HG03460 (cell line): Measurements from ENCODE around the gene DRAXIN.
A peak's percentile ranks its signal among the peaks of the same experiment; 100 is the strongest.

Experiments
- ATAC-seq: cut with Tn5 transposase; IDR thresholded peaks from one replicate; pipeline ENCODE4 v1.9.1; 2021; ENCODE audit not compliant: unreplicated experiment

Gene DRAXIN

GRCh38 chr1:11654939-11655808, 36.3 kb upstream of the DRAXIN start:
- ATAC-seq: peak; percentile 11

DNA sequence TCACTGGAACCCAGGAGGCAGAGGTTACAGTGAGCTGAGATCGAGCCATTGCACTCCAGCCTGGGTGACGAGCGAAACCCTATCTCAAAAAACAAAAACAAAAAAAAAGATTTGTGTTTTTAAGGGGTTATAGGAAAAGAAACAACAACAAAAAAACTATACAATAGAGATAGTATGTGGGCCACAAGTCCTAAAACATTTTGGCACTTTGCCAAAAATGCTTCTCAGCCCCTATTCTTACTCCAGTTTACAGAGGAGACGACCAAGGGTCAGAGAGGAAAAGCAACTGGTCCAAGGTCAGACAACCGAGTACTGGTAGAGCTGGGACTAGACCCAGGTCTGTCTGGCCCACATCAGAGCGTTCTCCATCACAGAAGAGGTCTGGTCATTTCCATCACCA, 33.9 kb upstream of the DRAXIN start:
- no peak for ATAC-seq

DNA sequence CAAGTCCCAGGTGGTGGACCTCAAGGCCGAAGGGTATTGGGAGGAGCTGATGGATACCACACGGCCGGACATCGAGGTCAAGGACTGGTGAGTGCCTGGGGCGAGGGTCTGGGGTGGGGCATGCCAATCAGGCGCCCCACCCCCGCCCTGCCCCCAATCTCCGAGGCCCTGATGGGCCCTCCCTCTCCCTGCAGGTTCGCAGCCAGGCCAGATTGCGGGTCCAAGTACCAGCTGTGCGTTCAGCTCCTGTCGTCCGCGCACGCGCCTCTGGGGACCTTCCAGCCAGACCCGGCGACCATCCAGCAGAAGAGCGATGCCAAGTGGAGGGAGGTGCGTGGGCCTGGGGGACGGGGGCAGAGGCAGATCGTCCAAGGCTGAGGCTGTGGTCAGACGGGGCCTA, 33.0 kb upstream of the DRAXIN start:
- ATAC-seq: no peak

GRCh38 chr1:11659748-11660147, 31.8 kb upstream of the DRAXIN start:
- ATAC-seq: no peak

DNA sequence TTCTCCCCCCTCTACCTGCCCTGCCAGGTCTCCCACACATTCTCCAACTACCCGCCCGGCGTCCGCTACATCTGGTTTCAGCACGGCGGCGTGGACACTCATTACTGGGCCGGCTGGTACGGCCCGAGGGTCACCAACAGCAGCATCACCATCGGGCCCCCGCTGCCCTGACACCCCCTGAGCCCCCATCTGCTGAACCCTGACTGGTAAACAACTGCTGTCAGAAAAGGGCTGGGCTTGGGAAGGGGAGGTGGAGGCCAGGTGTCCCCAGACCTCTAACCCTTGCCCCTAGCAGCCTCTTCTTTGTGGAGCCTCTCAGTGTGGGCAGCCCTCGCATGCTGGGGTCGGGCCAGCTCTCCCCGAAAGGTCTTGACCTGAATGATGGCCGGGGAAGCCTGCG, 30.4 kb upstream of the DRAXIN start:
- ATAC-seq: no peak

DNA sequence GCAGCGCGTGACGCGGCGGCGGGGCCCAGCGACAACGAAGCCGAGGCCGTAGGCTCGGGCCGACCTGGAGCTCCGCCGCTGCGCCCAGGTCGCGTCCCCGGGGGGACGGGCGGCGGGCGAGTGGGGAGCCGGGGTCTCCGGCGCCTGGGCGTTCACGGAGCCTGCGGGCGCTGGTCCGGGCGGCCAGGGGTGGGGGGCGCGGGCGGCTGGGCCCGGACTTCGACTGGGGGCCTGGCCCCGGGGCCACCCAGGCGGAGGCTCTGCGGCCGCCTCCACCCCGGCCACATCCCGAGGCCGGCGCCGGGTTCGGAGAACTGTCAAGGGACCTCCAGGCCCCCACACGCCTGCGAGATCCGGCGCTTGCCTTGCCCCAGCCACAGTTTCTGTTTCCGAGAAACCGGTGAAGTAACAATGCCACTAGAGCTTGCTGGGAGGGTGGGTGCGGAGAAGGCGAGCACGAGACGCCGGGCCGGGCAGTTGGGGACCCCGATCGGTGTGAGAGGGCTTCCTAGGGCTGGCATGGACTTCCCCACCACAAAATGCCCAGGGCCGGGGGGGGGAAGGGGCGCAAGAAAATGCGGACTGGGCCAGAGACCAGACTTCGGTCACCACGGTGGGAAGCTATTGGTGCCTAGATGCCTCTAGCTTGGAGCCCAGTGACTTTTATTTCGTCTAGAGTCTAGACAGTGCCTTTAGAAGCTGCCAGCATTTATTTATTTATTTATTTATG, 27.0 kb upstream of the DRAXIN start:
- peak; percentile 39 for ATAC-seq

DNA sequence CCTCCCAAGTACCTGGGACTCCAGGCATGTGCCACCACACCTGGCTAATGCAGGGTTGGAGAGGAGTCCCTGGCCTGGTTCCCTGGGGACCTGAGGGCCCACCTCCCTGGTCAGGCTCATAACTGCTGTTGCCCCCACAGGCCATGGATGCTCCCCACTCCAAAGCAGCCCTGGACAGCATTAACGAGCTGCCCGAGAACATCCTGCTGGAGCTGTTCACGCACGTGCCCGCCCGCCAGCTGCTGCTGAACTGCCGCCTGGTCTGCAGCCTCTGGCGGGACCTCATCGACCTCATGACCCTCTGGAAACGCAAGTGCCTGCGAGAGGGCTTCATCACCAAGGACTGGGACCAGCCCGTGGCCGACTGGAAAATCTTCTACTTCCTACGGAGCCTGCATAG, 23.0 kb upstream of the DRAXIN start:
- no peak for ATAC-seq

DNA sequence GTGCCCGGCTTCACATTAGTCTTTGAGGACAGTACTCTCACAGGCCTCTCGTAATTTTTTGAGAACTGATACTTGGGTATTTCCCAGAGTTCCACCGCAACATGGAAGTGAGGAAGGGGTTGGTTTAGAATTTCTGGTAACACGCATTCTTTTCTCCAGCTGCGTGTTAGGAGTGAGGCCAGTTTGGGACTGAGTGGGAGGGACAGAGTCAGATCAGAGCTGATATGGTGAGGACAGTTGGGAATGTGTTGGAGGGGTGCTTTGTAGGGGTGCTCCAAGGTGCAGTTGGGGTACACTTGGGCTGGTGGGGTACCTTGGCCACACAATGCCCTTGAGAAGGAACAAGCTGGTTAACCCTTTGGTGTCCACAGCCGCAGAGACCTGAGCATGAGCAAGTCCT, 20.8 kb upstream of the DRAXIN start:
- ATAC-seq: no peak

DNA sequence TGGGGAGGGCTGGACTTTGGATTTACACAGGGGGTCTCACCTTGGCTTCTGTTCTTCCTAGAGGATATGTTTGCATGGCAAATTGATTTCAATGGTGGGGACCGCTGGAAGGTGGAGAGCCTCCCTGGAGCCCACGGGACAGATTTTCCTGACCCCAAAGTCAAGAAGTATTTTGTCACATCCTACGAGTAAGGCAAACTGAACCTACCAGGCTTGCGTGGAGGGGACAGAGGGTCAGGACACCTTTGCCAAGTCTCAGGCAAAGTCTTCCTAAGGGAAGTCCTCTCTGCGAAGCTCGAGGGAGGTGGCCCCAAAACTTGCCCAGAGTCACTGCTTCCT, 20.3 kb upstream of the DRAXIN start:
- ATAC-seq: no peak

GRCh38 chr1:11671544-11672286, 19.8 kb upstream of the DRAXIN start:
- no peak for ATAC-seq

DNA sequence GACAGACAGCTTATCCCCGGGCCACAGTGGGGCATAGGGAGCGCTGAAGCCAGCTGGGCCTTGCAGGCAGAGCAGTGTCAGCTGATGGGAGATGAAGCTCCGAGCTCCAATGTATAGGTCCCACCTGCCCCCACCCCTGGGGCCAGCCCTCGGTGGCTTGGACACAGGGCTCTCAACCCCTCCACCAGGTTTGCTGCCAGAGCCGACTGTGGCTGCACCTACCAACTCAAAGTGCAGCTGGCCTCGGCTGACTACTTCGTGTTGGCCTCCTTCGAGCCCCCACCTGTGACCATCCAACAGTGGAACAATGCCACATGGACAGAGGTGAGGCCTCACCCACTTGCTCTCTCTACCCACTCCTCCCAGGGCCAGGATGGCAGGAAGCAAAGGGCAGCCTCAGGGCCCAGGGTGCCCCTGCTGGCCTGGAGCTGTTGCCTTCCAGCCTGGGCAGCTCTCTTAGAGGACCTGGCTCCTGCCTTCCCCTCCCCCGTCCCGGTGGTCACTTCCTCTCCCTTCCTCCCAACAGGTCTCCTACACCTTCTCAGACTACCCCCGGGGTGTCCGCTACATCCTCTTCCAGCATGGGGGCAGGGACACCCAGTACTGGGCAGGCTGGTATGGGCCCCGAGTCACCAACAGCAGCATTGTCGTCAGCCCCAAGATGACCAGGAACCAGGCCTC, 18.3 kb upstream of the DRAXIN start:
- ATAC-seq: no peak

- no peak for ATAC-seq
Observed at GRCh38 chr1:11674488-11674887, 17.0 kb upstream of the DRAXIN start.

DNA sequence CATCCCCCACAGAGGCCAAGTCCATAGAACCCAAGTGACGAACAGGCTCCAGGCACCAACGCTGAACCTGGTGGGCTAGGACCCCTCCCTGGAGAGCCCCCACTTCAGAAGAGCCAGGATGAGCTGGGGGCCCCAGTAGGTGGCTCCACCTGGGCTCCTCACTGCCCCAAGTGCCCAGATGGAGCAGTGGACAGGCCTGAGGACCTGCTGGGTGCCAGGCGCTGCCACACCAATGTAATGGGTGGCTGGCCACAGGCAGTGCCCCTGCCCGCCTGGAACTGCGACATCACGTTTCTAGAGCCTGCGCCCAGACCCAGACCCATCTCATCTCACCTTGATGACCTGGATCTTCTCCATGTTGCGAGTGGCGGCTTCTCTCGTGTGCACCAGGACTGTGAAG, 16.2 kb upstream of the DRAXIN start:
- no peak for ATAC-seq

DNA sequence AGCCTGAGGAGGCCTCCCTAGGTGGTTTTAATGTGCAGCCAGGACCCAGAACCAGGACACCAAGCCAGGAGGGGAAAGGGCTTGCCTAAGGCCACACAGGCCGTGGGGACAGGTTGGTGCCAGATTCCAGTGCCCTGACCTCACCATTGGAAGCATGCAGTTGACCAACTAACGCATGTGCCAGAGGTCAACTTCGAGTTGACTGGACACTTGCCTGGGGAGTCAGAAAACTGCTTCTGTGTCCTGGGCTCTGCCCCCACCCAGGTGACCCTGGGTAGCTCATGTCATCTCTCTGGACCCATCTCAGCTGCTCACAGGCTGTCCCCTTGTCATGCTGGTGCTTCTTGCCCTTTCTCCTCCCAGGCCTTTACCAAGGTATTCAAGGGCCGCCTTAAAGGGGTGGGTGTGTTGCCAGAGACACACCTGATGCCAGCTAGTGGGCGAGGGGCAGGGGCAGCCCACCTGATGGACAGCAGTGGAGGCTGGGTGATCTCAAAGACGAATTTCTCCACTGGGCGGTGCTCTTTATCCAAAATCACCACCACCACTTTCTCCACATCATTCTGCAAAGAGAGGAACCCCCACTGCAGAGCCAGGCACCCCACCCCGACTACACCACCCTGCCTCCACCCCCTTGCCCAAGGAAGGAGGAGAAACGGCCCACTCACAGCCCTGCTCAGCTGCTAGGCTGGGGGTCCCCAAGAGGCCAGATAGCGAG, 15.0 kb upstream of the DRAXIN start:
- ATAC-seq: no peak

- no peak for ATAC-seq
Observed at GRCh38 chr1:11678442-11678841, 13.1 kb upstream of the DRAXIN start.

DNA sequence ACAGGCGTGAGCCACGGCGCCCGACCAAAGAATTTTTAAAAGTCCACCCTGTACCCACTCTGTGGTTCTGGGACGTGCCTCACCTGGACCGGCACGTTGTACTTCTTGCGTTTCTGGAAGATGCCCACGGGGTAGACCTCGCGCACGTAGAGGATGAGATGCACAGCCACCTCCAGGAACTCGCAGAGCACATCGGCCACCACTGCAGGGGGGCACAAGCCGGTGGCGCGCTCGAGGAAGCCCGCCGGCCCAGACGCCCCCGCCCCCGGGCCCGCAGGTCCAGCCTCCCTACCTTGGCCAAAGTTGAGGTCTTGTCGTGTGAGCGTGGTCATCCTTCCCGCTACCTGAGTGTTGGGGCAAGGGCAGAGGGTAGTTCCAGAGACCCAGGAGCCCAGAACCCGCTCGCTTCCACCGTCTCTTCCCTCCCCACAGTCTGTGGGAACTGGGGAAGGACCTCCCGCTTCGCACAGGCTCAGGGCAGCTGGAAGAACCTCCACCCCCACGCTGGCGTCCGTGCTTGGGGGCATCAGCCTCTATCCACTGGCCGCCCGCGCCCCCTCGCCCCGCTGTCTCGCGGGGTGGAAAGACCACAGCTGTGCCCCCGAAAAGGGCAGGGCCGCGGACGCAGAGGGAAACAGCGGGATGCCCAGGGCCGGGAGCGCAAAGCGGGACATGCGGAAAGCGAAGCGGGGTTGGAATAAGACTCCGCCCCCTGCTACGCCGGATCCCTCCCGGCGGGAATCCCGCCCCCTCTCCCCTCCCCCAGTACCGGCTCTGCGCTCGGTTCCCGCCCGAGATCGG, 11.0 kb upstream of the DRAXIN start:
- peak; percentile 21 for ATAC-seq

- peak; percentile 77 for ATAC-seq
Observed at GRCh38 chr1:11681071-11681771, 10.3 kb upstream of the DRAXIN start, which contains the start of gene MAD2L2. TSS of gene MAD2L2 (minus strand) at chr1:11681148. CDS start at chr1:11680601, 547 bp downstream.

DNA sequence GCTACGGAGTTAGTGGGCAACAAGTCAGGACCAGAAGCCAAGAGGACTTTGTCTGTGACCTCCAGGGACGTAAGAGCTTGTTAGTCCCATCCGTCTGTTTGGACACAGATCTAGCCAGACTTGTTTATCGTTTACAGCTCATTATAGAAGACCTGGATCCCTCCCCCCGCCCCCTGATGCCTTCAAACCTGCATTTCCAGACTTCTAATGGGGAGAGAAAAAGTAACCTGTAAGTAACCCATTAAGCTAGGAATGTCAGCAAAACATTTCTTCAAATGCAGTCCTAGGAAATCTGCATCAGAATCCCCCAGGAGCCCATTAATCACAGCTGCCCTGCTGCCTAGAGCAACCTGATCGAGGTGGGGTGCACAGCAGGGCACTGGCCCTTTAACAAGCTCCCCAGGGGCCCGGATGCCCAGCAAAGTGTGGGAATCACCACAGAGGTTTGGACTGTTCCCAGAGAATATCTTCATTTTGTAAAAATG, 9.2 kb upstream of the DRAXIN start:
- ATAC-seq: no peak

DNA sequence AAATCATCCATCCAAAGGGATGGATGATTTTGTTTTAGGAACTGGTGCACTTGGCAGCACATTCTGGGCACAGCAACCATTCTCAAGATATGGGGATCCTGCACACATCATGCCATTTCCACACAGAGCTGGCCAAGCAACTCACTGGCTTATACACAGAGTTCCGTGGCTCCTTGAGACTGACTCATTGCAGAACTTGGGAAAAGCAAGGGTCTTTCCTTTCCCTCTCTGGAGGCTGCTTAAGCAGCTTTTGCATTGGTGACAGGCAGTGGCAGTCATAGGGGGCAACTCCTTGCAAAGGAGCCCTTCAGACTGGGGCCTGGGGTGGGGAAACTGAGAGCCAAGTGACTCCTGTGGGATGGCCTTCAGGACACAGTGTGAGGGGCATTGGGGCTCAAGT, 8.7 kb upstream of the DRAXIN start:
- no peak for ATAC-seq
